ENCODE measurements around the gene SMARCA2.

SMARCA2 gene

DNA sequence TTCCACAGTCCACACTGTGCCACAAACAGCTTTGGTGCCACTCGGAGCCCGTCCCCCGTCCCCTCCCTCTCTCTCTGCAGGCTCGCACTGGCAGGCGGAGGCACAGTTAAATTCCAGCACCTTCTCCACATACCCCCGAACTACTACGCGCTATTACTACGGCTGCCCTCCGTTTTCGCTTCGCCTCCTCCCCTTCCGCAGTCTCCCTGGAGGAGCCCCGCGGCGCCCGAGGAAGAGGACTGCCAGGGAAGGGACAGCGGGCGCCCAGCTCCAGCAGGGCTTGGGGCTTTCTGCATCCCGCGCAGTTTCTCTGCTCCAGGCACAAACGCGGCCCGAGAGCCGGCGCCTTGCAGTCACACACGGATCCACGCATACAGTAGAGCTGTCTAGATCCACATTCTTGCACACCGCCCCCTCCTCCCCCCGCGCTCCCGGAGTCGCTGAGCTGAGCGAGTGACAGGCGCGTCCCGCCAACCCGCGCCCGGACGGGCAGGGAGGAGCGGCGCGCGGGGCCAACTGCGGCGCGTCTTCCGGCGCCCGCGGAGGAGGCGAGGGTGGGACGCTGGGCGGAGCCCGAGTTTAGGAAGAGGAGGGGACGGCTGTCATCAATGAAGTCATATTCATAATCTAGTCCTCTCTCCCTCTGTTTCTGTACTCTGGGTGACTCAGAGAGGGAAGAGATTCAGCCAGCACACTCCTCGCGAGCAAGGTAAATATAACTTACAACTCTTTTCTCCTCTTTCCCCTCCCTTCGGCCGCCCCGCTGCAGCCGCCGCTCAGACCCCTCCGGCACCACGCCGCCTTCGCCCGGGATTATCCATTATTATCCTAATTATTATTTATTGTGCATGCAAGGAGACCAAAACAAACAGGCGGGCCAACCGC is at the start of gene SMARCA2:
TSS of gene SMARCA2 (plus strand) at position 652 of the 885 bp plus-strand sequence. CDS start 13,676 bp downstream, outside the sequence.
- DNase-seq (ENCODE audit: low read depth, low spot score), result peak; percentile 93

DNA sequence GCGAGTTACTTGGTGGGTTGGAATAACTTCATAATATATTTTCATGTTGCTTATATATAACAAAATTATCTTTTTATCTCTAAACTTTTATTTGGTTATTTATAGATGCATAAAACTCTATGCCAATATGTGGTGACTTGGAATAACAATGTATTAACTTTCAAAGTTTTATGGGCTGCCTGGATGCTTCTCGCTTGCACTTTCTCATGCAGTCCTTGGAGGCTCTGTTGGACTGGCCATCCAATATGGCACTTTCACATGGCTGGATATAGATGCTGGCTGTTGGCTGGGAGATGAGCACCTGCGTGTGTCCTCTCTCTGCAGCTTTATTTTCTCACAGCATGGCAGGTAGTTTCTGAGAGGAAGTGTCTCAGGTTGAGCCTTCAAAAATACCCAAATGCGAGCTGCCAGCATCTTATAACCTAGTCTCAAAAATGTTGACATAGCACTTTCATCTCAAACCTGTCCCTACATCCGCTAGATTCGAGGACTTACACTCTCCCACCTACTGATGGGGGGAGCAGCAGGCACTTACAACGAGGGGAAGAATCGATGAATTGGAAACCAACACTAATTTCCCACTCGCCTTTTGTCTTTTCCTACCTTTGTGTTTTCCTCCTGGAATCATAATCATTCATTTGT is 48.3 kb upstream of the SMARCA2 start:
- DNase-seq (ENCODE audit: low read depth, low spot score), result no peak

GRCh38 chr9:1969160-1969559 is 46.0 kb upstream of the SMARCA2 start:
- DNase-seq (ENCODE audit: low read depth, low spot score), result no peak

DNA sequence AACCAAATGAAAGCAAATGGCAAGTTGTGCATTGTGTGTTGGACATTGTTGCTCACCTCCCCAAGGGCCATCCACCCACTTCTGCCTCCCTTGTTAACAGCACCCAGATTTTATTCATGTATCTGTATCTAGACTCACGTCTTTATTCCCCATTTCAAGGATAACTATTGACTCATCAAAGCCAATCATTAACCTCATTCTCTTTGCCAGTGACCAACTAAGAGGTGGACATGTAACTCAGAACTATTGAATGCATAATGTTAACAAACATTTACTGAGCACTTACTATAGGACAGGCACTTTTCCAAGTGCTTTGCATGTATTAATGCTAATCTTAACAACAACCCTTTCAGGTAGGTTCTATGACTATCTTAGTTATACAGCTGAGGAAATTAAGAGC is 45.2 kb upstream of the SMARCA2 start:
- no peak for DNase-seq (ENCODE audit: low read depth, low spot score)

DNA sequence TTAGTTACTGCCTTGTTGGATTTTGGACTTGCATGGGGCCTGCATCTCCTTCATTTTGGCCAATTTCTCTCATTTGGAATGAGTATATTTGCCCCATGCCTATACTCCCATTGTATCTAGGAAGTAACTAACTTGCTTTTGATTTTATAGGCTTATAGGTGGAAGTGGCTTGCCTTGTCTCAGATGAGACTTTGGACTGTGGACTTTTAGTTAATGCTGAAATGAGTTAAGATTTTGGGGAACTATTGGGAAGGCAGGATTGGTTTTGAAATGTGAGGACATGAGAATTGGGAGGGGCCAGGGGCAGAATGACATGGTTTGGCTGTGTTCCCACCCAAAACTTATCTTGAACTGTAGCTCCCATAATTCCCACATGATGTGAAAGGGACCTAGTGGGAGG is 42.5 kb upstream of the SMARCA2 start:
- no peak for DNase-seq (ENCODE audit: low read depth, low spot score)

DNA sequence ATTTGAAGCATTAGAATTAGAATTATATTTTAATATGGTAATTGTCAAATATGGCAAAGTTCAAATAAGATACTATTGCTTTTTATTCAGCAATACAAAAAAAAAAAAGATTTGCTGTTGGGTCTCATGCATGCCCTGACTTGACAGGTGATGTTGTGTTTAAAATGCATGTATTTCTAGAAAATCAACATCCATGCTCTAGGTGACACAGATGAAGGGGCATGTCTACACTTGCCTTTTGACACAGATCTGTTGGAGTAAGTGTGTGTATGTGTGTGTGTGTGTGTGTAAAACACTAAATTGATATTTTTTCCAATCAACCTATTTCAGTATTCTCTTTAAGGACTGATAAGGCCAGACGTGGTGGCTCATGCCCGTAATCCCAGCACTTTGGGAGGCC is 38.1 kb upstream of the SMARCA2 start:
- DNase-seq (ENCODE audit: low read depth, low spot score), result no peak

DNA sequence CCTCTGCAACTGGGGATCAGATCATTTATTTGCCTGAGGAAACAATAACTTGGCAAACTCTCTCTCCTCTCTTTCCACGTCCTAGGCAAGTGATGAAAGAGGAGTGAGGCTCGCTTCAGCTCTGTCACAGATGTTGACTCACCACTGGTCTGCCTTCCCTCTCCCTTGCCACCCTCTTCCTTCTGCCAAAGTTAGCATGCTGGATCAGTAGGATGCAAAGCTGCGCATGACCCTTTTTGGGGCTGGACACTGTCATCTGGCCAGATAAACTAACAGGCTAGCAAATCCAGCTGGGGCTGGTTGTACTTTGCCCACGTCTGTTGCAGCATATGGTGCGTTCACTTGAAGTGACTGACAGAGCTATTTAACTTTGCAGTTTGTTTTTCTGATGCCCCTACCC is 36.2 kb upstream of the SMARCA2 start:
- no peak for DNase-seq (ENCODE audit: low read depth, low spot score)

DNA sequence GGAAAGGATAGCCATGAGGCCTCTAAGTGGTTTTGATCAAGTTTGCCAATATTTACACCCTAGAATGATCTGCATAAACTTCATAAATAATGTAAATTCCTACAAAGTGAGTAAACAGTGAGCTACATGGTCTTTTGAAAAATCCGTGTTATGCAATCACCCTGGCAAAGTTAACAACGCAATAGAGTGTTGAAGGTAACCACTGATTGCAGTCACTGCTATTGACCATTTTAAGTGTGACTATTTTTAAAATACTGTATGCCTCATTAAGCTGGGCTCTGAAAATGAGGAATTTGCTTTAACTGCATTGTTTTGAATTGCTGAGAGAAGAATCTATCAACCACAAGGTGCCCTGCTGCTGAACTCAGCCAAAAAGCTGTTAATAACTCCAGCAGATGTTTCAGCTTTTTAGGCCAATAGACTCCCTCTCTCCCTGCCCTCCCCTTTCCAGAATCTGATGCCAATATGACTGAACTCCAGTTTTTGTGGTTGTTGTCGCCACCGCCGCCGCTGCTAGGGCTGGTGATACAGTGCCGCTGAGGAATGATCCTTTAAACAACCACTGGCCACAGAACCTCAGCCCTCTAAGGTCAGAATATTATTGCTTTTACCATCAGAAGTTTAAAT is 35.3 kb upstream of the SMARCA2 start:
- no peak for DNase-seq (ENCODE audit: low read depth, low spot score)

GRCh38 chr9:1980387-1980786 is 34.8 kb upstream of the SMARCA2 start:
- no peak for DNase-seq (ENCODE audit: low read depth, low spot score)

DNA sequence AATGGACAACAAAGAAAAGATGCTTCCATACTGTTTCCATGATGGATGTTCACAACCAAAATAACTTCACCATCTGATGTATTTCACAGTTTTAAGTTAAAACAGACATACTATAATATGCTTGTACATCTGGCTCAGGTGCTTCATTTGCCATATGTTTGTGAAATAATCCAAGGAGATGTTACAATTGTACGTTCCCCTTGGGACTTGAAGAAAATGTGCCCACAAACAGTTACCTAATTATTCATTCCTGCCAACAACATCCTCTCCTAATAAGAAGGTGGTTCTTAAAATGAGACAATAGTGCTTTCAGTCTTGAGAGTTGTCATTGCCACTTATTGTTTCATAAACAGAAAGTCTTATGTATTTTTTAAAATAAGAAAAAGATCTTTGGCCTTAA is 33.1 kb upstream of the SMARCA2 start:
- DNase-seq (ENCODE audit: low read depth, low spot score), result no peak

GRCh38 chr9:1986341-1986740 is 28.8 kb upstream of the SMARCA2 start:
- no peak for DNase-seq (ENCODE audit: low read depth, low spot score)

DNA sequence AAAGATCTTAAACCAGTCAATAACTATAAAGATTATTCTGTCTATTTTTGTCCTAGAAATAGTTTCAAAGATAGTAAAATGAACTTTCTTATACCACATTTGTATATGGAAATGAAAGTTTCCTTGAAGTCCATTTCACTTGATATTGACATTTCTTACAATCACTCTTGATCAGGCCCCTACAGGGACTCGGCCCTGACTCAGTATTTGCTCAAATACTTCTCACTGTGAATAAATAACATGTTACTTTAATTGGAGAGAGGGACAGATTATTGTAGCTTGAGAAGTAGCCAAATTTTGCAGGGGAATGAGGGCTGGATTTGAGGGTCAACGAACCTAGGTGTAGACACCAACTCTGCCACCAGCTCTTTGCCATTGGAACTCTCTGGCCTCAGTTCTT is 25.6 kb upstream of the SMARCA2 start:
- DNase-seq (ENCODE audit: low read depth, low spot score), result no peak

DNA sequence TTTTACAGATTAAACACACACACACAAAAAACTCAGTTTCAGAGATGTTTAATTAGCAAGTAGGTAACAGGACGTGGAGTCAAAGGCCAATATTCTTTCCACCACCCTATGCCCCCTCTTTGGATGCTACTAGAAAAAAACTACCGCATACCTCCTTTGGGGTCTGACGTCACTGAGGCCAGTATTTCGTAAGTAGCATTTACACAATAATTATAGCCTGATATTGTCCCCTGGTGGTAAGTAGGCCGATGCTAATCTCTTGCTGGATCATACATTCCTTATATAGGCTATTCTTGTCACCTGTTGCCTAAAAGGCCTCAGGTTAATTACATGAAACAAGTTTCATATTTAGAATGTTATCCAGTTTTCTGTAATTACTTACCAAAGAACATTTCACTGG is 21.0 kb upstream of the SMARCA2 start:
- DNase-seq (ENCODE audit: low read depth, low spot score), result no peak

DNA sequence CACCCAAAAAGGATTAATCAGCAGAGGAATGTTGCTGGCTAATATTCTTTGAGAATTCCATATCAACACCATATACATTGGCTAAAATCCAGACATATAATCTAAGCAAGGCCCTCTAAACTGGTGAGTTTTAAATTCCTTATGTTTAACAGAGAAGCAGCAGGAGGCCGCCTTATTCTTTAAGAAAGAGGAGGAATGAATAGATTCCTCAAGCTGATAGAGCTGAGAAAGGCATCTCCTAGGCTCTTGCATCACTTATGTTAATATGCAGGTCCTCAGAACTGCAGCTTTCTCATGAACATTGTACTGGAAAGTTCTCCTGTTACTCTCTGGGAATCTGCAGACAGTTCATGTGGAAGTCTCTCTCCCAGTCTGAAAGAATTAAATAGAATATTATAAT is 20.1 kb upstream of the SMARCA2 start:
- DNase-seq (ENCODE audit: low read depth, low spot score), result no peak

DNA sequence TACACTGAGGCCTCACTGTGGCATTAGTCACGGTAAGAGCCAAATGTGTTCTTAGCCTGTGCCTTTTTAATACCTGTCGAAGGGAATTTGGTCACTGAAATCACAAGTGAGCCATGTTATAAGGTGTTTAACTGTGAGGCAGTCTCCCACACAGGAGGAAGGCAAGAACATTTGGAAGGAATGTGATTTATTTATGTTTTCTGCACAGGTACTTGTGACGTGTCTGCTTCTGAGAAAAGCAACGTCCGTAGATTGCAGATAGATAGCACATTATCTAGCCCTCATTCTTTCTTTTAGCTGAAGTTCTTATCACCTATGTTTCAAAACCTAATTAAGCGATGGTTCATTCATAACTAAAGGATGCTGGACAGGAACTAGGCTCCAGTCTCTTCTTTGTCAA is 19.0 kb upstream of the SMARCA2 start:
- DNase-seq (ENCODE audit: low read depth, low spot score), result no peak

DNA sequence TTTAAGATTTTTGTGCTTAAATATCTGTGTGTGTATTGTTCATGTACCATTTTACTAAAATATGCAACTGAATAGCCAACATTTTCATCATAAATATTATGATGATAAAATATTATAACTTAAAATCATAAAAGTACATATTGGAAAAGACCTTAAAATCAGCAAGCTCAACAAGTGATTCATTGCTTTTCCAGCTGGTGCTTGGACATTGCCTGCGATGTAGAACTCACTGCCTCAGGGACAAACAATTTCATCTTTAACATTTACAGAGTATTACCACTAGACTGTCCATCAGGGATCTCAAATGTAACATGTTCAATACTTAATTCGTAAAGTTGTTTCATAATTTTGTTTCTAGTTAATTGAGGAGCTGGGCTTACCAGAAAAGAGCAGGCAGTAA is 17.5 kb upstream of the SMARCA2 start:
- no peak for DNase-seq (ENCODE audit: low read depth, low spot score)

- DNase-seq (ENCODE audit: low read depth, low spot score), result no peak
Observed at GRCh38 chr9:1998111-1998510, 17.0 kb upstream of the SMARCA2 start.

- DNase-seq (ENCODE audit: low read depth, low spot score), result no peak
Observed at GRCh38 chr9:2000314-2000713, 14.8 kb upstream of the SMARCA2 start.

GRCh38 chr9:2008372-2008771 is 6.8 kb upstream of the SMARCA2 start:
- DNase-seq (ENCODE audit: low read depth, low spot score), result no peak

DNA sequence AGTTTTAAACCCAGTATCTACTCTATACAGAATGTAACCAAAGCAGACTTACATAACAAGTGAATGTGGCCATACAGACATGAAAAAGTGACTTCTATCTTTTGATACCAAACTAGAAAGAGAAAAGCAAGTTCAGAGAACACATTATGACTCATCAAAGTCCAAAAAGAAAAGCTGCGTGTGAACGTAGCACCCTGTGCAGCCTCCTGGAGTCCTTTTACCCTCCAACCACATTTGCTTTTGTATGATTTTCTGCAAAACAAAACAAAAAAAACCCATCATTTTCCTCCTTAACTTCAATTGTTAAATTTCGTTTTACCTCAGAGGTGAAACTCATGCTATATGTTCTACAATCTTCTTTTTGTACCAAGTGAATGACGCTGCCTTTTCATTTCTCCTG is 2.8 kb upstream of the SMARCA2 start:
- no peak for DNase-seq (ENCODE audit: low read depth, low spot score)

- no peak for DNase-seq (ENCODE audit: low read depth, low spot score)
Observed at GRCh38 chr9:2013743-2014475, 1.2 kb upstream of the SMARCA2 start.
